Lower lobe of right lung (tissue), 2 donors: ENCODE data around the gene A3GALT2. TPM values are rescaled to one million over a fixed set of nuclear protein-coding genes. Genes with fewer than 3 reads are reported as not detected.
"Not testable (repeated sequence)": the region's sequence is repeated elsewhere in the genome, so short reads cannot be mapped to it uniquely, and the experiment has no call there.

ENCODE experiments used
- ATAC-seq, 2 donors: fragments of 200-7000 bp; cut with Tn5 transposase; one replicate each; pipeline ENCODE4 v1.9.1; 2020 to 2022; ENCODE audit warnings: mild to moderate bottlenecking in 2 of 2, moderate library complexity in 2 of 2
- DNase-seq: peaks from one replicate; pipeline ENCODE4 v3.0.0-alpha.2; 2020
- H3K27ac ChIP-seq: fragments of 200-600 bp; one replicate; pipeline ENCODE4 v1.8.0; 2022
- H3K27me3 ChIP-seq: fragments of 200-600 bp; one replicate; pipeline ENCODE4 v1.8.0; 2022; ENCODE audit warnings: low read depth
- H3K36me3 ChIP-seq: fragments of 200-600 bp; one replicate; pipeline ENCODE4 v1.8.0; 2022; ENCODE audit warnings: mild to moderate bottlenecking
- H3K4me1 ChIP-seq: fragments of 200-600 bp; one replicate; pipeline ENCODE4 v1.8.0; 2022
- H3K4me3 ChIP-seq: fragments of 200-600 bp; one replicate; pipeline ENCODE4 v1.8.0; 2022; ENCODE audit warnings: mild to moderate bottlenecking
- H3K9me3 ChIP-seq: fragments of 200-600 bp; one replicate; pipeline ENCODE4 v1.8.0; 2022
- intact Hi-C: fragments of 100-400 bp; cut with DNase I; formaldehyde crosslinking; loops from one replicate; pipeline ENCODE4 v1.11.0; 2022
- total RNA-seq: library from RNA; stranded (reverse); fragmentation: NEBNext Ultra II Directional; extraction: Animal tissue kit (Norgen Biotek cat#: 25700); gene quantifications from one replicate; pipeline ENCODE4 v1.2.1, GENCODE V29; 2021
- TF ChIP-seq, protein P1 (sequence below): fragments of 200-600 bp; IDR thresholded peaks from one replicate; pipeline ENCODE4 v1.8.0; 2022; ENCODE audit warnings: antibody characterized with exemption, mild to moderate bottlenecking
- donor health status: DM: no; HTN: yes; CAD: no; lungs with severe emphysema.

A3GALT2 gene
- total RNA-seq, 1 donor from 2014 or later = not detected

DNA sequence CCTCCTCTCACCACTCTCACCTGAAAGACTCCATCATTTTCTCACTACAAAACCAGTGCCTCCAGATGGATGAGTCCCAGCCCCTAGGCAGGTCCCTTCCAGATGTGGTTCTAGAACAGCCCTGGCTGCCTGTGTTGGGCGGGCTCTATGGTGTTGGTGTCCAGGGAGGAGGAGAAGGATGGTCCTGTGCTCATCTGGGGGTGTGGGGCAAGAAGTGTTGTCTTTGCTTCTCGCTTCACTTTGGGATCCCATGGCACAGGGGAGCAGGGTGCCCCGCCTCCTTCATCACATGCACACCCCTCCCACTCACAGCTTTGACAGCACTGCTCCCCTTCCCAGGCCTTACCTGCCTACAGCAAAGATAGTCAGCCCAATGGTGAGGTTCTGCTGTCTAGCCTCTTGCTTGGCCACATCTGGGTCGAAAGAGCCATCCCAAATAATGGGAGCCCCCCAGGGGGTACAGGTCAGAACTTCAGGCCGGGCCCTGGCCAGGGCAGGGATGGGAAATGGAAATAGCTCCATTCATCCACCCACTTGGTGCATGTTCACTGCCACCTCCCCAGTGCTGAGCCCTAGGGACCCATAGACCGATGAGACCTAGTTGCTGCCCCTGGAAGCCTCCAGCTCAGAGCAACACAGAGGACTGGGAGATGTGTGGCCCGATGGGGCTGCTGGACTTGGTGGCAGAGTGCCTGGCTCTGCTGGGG is 9.0 kb downstream of the A3GALT2 start:
- peaks cover 4% of the 10 kb centered on the region for H3K27me3 ChIP-seq
- ATAC-seq = peak in 1 of 2 donors; percentile 4
- no peak for DNase-seq
- TF ChIP-seq, protein P1, sequence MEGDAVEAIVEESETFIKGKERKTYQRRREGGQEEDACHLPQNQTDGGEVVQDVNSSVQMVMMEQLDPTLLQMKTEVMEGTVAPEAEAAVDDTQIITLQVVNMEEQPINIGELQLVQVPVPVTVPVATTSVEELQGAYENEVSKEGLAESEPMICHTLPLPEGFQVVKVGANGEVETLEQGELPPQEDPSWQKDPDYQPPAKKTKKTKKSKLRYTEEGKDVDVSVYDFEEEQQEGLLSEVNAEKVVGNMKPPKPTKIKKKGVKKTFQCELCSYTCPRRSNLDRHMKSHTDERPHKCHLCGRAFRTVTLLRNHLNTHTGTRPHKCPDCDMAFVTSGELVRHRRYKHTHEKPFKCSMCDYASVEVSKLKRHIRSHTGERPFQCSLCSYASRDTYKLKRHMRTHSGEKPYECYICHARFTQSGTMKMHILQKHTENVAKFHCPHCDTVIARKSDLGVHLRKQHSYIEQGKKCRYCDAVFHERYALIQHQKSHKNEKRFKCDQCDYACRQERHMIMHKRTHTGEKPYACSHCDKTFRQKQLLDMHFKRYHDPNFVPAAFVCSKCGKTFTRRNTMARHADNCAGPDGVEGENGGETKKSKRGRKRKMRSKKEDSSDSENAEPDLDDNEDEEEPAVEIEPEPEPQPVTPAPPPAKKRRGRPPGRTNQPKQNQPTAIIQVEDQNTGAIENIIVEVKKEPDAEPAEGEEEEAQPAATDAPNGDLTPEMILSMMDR = no peak
- H3K4me3 ChIP-seq = no peak overlapping the region
- peaks cover 4% of the 10 kb centered on the region for H3K4me1 ChIP-seq
- H3K36me3 ChIP-seq = no peaks in the 10 kb centered on the region
- no peak overlapping the region for H3K27ac ChIP-seq
- no peaks in the 10 kb centered on the region for H3K9me3 ChIP-seq
- intact Hi-C loops = no loop called here

DNA sequence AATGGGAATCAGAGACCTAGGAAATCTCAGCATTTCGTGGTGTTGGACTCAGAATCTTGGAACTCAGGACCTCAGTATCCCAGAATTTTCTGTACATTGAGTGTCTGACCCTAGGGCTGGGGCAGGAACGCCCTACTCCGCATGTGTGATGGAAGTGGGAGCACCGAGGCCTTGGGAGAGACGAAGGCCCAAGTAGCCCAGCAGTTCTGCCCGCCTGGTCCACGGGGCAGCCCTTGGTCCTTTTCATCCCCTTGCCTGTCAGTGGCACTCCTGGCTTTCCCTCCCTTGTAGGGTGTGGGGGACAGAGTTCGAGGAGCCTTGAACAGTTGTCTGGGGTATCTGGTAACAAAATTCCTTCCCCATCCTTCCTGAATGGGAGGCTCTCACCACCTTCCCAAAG is 10.2 kb downstream of the A3GALT2 start:
- Histone ChIP-seq H3K9me3 (no peaks in the 10 kb centered on the region), H3K4me3 (no peak overlapping the region), H3K36me3 (no peaks in the 10 kb centered on the region), H3K4me1 (peaks cover 13% of the 10 kb centered on the region), H3K27me3 (peaks cover 14% of the 10 kb centered on the region), H3K27ac (no peak overlapping the region)
- intact Hi-C loops = no loop called here
- ATAC-seq (no peak), DNase-seq (no peak)
- TF ChIP-seq, protein P1 = no peak

DNA sequence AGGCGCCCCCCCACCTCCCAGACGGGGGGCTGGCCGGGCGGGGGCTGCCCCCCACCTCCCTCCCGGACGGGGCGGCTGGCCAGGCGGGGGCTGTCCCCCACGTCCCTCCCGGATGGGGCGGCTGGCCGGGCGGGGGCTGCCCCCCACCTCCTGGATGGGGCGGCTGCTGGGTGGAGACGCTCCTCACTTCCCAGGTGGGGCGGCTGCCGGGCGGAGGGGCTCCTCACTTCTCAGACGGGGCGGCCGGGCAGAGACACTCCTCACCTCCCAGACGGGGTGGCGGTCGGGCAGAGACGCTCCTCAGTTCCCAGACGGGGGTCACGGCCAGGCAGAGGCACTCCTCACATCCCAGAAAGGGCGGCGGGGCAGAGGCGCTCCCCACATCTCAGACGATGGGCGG is 11.5 kb downstream of the A3GALT2 start:
- peaks cover 13% of the 10 kb centered on the region for H3K4me1 ChIP-seq
- H3K4me3 ChIP-seq, intact Hi-C loops, DNase-seq, H3K27ac ChIP-seq, ATAC-seq, H3K9me3 ChIP-seq, H3K36me3 ChIP-seq: not testable (repeated sequence)
- peaks cover 14% of the 10 kb centered on the region for H3K27me3 ChIP-seq

DNA sequence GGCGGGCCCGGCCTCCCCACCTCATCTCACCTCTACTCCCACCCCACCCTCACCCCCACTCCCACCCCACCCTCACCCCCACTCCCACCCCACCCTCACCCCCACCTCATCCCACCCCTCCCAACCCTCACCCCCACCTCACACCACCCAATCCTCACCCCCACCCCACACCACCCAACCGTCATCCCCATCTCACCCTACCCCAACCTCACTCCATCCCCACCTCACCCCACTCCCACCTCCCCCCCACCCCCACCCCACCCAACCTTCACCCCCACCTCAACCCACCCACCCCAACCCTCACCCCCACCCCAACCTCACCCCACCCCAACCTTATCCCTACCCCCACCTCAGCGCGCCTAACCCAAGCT is 13.4 kb downstream of the A3GALT2 start:
- ATAC-seq = no peak
- peaks cover 13% of the 10 kb centered on the region for H3K4me1 ChIP-seq
- peaks cover 14% of the 10 kb centered on the region for H3K27me3 ChIP-seq
- no peak for DNase-seq
- H3K36me3 ChIP-seq = no peaks in the 10 kb centered on the region
- TF ChIP-seq, protein P1 = no peak
- H3K27ac ChIP-seq = no peak overlapping the region
- no peak overlapping the region for H3K4me3 ChIP-seq
- intact Hi-C loops = no loop called here
- H3K9me3 ChIP-seq = no peaks in the 10 kb centered on the region

DNA sequence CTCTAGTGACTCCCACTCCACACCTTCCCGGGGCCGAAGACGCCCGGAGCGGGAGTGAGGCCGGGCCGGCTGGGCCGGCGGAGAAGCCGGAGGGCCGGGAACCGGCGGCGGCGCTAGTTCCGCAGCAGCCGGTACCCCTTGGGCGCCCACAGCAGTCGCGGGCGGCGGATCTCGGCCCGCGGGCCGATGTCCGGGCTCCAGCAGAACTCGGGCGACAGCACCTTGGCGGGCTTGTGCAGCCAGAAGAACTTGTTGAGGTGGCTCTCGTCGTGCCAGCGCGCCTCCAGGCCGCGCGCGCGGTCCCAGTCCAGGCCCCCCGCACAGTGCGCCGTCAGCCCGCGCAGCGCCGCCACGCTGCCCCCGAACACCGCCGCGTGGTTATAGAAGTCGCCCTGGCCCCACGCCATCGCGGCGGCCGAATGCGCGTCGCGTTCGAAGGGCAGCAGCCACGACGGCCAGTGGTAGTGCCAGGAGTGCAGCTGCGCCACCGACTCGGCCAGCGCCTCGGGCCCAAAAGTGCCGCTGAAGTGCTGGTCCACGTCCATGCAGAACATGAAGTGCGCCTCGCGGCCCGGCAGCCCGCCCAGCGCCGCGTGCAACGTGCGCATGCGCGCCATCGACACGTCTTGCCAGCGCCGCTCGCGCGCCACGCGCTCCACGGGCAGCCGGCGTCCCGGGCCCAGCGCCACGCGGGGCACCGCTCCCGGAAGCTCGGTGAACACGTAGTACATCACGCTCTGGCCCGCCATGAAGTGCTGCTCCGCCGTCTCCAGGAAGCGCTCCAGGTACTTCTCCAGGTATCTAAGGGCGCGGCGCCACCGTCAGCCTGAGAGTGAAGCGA is 14.0 kb downstream of the A3GALT2 start:
- Histone ChIP-seq H3K27ac (no peak overlapping the region), H3K9me3 (no peaks in the 10 kb centered on the region), H3K4me3 (peak overlapping the region; percentile 43), H3K27me3 (peaks cover 14% of the 10 kb centered on the region), H3K4me1 (peaks cover 18% of the 10 kb centered on the region), H3K36me3 (no peaks in the 10 kb centered on the region)
- TF ChIP-seq, protein P1 = no peak
- ATAC-seq = peak; percentile 74 to 76
- peak; percentile 73 for DNase-seq
- intact Hi-C loops = no loop called here
